Gastroesophageal sphincter (tissue), 3 donors: ENCODE data around the gene PGF.
A peak's percentile ranks its signal among the peaks of the same experiment; 100 is the strongest.

Source experiments
- CTCF ChIP-seq, 4 experiments: fragments of 200-600 bp in 2 of 4; fragments of 450-650 bp in 2 of 4; sonication (generic) in 1 of 4; IDR thresholded peaks; one replicate each; pipeline ENCODE4 v1.5.1; 2017 to 2019; ENCODE audit warnings: antibody characterized with exemption in 4 of 4, mild to moderate bottlenecking in 2 of 4, moderate library complexity in 2 of 4
- EP300 ChIP-seq: sonication (generic); formaldehyde crosslinking; IDR thresholded peaks from one replicate; pipeline ENCODE4 v1.6.1; 2017; ENCODE audit warnings: antibody characterized with exemption, mild to moderate bottlenecking
- POLR2A ChIP-seq, 2 donors: fragments of 450-650 bp; IDR thresholded peaks; one replicate each; pipeline ENCODE4 v1.6.1; 2017; ENCODE audit warnings: antibody characterized with exemption in 2 of 2, mild to moderate bottlenecking in 2 of 2, moderate library complexity in 1 of 2
- POLR2AphosphoS5 ChIP-seq: sonication (generic); formaldehyde crosslinking; IDR thresholded peaks from one replicate; pipeline ENCODE4 v1.6.1; 2017; ENCODE audit warnings: antibody characterized with exemption

GRCh38 chr14:74955229-74956026, at the start of gene PGF:
- no peak for TF ChIP-seq POLR2AphosphoS5
- no peak for TF ChIP-seq EP300
- TF ChIP-seq CTCF (IDR thresholded peaks at IDR 0.05) = no peak
- peak; percentile 48 to 69 for TF ChIP-seq POLR2A (IDR thresholded peaks at IDR 0.05)
